Tibial artery (tissue), 4 donors: ENCODE measurements around the gene KRT76.

Experiments
- DNase-seq, 2 donors: peaks; one replicate each; pipeline ENCODE4 v3.0.0-alpha.2; 2019
- H3K27ac ChIP-seq, 2 donors: fragments of 200-600 bp; sonication (generic) in 1 of 2; 1 replicate in 1 of 2; 2 replicates in 1 of 2; pipeline ENCODE4 v1.5.1; 2018 to 2019; ENCODE audit warnings: mild to moderate bottlenecking in 1 of 2
- H3K27me3 ChIP-seq, 2 donors: fragments of 200-600 bp; sonication (generic) in 1 of 2; one replicate each; pipeline versions ENCODE4 v1.5.1 to v1.6.0; 2016 to 2019
- H3K36me3 ChIP-seq, 3 donors: fragments of 200-600 bp; sonication (generic) in 2 of 3; one replicate each; pipeline ENCODE4 v1.5.1; 2016 to 2019; ENCODE audit warnings: mild to moderate bottlenecking in 2 of 3
- H3K4me1 ChIP-seq, 4 donors: fragments of 200-600 bp; sonication (generic) in 2 of 4; 1 replicate in 3 of 4; 2 replicates in 1 of 4; pipeline ENCODE4 v1.5.1; 2016 to 2019
- H3K4me3 ChIP-seq, 2 donors: fragments of 200-600 bp; sonication (generic) in 1 of 2; 1 replicate in 1 of 2; 2 replicates in 1 of 2; pipeline ENCODE4 v1.5.1; 2018 to 2019; ENCODE audit warnings: mild to moderate bottlenecking in 2 of 2
- H3K9me3 ChIP-seq, 3 donors: fragments of 200-600 bp; sonication (generic) in 1 of 3; one replicate each; pipeline ENCODE4 v1.5.1; 2016 to 2019
- intact Hi-C: fragments of 100-400 bp; cut with DNase I; formaldehyde crosslinking; loops from one replicate; pipeline ENCODE4 v1.15.0; 2023; ENCODE audit warnings: low total_unique reads
- TF ChIP-seq, protein P1 (sequence below), 2 experiments: fragments of 200-600 bp in 1 of 2; fragments of 450-650 bp in 1 of 2; IDR thresholded peaks; one replicate each; pipeline ENCODE4 v1.5.1; 2017 to 2019; ENCODE audit warnings: antibody characterized with exemption in 2 of 2, mild to moderate bottlenecking in 1 of 2, moderate library complexity in 1 of 2

The KRT76 gene

GRCh38 chr12:52811191-52812072 lies 34.3 kb upstream of the KRT76 start:
- Histone ChIP-seq H3K27ac (no peak overlapping the region), H3K9me3 (no peaks in the 10 kb centered on the region), H3K4me1 (no peaks in the 10 kb centered on the region), H3K27me3 (peaks cover 0 to 6% of the 10 kb centered on the region in 2 donors), H3K36me3 (no peaks in the 10 kb centered on the region), H3K4me3 (no peak overlapping the region)
- TF ChIP-seq, protein P1, sequence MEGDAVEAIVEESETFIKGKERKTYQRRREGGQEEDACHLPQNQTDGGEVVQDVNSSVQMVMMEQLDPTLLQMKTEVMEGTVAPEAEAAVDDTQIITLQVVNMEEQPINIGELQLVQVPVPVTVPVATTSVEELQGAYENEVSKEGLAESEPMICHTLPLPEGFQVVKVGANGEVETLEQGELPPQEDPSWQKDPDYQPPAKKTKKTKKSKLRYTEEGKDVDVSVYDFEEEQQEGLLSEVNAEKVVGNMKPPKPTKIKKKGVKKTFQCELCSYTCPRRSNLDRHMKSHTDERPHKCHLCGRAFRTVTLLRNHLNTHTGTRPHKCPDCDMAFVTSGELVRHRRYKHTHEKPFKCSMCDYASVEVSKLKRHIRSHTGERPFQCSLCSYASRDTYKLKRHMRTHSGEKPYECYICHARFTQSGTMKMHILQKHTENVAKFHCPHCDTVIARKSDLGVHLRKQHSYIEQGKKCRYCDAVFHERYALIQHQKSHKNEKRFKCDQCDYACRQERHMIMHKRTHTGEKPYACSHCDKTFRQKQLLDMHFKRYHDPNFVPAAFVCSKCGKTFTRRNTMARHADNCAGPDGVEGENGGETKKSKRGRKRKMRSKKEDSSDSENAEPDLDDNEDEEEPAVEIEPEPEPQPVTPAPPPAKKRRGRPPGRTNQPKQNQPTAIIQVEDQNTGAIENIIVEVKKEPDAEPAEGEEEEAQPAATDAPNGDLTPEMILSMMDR (IDR thresholded peaks at IDR 0.05) = no peak
- no peak for DNase-seq
- intact Hi-C loops = no loop called here

- Histone ChIP-seq H3K9me3 (no peaks in the 10 kb centered on the region), H3K27me3 (peaks cover 0 to 6% of the 10 kb centered on the region in 2 donors), H3K4me1 (no peaks in the 10 kb centered on the region), H3K4me3 (no peak overlapping the region), H3K27ac (no peak overlapping the region), H3K36me3 (no peaks in the 10 kb centered on the region)
- no peak for DNase-seq
- intact Hi-C loops = no loop called here
- TF ChIP-seq, protein P1 (IDR thresholded peaks at IDR 0.05) = no peak
Observed at GRCh38 chr12:52810554-52810953, 33.4 kb upstream of the KRT76 start.

GRCh38 chr12:52809166-52809565 lies 32.0 kb upstream of the KRT76 start:
- Histone ChIP-seq H3K27ac (no peak overlapping the region), H3K36me3 (no peaks in the 10 kb centered on the region), H3K9me3 (no peaks in the 10 kb centered on the region), H3K27me3 (peaks cover 0 to 6% of the 10 kb centered on the region in 2 donors), H3K4me1 (no peaks in the 10 kb centered on the region), H3K4me3 (no peak overlapping the region)
- TF ChIP-seq, protein P1 (IDR thresholded peaks at IDR 0.05) = no peak
- intact Hi-C loops = no loop called here
- DNase-seq = no peak

- Histone ChIP-seq H3K36me3 (no peaks in the 10 kb centered on the region), H3K9me3 (no peaks in the 10 kb centered on the region), H3K4me3 (no peak overlapping the region), H3K27me3 (peaks cover 0 to 6% of the 10 kb centered on the region in 2 donors), H3K4me1 (no peaks in the 10 kb centered on the region), H3K27ac (no peak overlapping the region)
- TF ChIP-seq, protein P1 (IDR thresholded peaks at IDR 0.05) = no peak
- intact Hi-C loops = no loop called here
- DNase-seq = no peak
Observed at GRCh38 chr12:52808573-52809160, 31.5 kb upstream of the KRT76 start.

DNA sequence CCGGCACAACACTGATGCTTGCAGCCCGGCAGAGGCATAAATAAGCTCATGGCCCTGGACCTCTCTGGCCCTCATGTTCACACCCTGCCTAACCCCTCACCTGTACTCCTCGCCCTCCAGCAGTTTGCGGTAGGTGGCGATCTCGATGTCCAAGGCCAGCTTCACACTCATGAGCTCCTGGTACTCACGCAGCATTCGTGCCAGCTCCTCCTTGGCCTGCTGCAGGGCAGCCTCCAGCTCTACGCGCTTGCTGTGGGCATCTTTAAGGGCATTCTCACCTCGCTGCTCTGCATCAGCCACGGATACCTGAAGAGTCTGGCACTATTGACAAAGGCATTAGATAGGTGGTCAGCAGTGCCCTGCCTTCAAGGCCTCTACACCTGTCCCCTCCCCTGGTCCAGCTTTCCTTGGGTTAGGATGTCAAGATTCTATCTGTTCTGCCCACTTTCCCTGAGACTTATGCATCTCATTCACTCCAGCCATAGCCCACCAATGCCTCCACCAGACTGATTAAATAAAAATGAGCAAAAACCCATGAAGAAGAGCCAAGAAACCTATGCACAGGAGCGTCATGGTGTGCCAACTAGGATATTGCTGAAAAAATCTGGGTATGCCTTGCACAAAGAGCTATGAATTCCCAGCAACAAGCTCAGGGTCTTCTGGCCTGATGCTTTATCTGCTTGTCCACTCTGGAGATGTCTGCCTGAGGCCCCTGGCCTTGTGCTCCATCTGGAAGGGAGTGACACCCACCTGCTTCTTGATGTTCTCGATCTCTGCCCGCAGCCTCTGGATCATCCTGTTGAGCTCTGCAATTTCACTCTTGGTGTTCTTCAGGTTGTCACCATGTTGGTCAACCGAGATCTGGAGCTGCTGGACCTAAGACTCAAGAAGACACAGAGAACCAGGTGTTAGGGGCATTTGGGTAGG lies 30.7 kb upstream of the KRT76 start:
- intact Hi-C loops = no loop called here
- TF ChIP-seq, protein P1 (IDR thresholded peaks at IDR 0.05) = no peak
- H3K27me3 ChIP-seq = peaks cover 0 to 6% of the 10 kb centered on the region in 2 donors

More for the DNA sequence above, 30.7 kb upstream of the KRT76 start:
- Histone ChIP-seq H3K27ac (no peak overlapping the region), H3K9me3 (no peaks in the 10 kb centered on the region), H3K4me3 (no peak overlapping the region), H3K4me1 (no peaks in the 10 kb centered on the region), H3K36me3 (no peaks in the 10 kb centered on the region)
- DNase-seq = no peak
